K562 (cell line): ENCODE results near the gene MBNL1. TPM values are rescaled to one million over a fixed set of nuclear protein-coding genes. Genes with fewer than 3 reads are reported as not detected.

Source experiments
- BACH1 ChIP-seq: fragments of 200-800 bp; sonication (Bioruptor generic); IDR thresholded peaks from 2 replicates; pipeline ENCODE4 v1.6.1; 2016; ENCODE audit warnings: missing genetic modification characterization, missing compliant biosample characterization
- CAMTA2 ChIP-seq: fragments of 250-450 bp; sonication (Bioruptor Pico); conservative IDR thresholded peaks from 2 replicates; pipeline ENCODE4 v1.5.1; 2022
- CBFA2T3 ChIP-seq: fragments of 450-650 bp; IDR thresholded peaks from 2 replicates; pipeline ENCODE4 v1.6.1; 2017
- CEBPG ChIP-seq, 3 experiments: fragments of 200-800 bp in 1 of 3; sonication (Bioruptor generic) in 1 of 3; sonication (generic) in 1 of 3; formaldehyde crosslinking in 1 of 3; IDR thresholded peaks in 2 of 3; conservative IDR thresholded peaks in 1 of 3; 2 replicates each; pipeline versions ENCODE4 v1.6.1 to v1.8.0; 2016 to 2022; ENCODE audit warnings: missing compliant biosample characterization in 2 of 3, missing genetic modification characterization in 2 of 3, mild to moderate bottlenecking in 1 of 3, missing genetic modification reagents in 1 of 3
- FOSL1 ChIP-seq: fragments of 200-800 bp; sonication (Bioruptor generic); conservative IDR thresholded peaks from 2 replicates; pipeline ENCODE4 v1.6.1; 2016; ENCODE audit warnings: missing genetic modification characterization, missing compliant biosample characterization
- JUND ChIP-seq, 2 experiments: IDR thresholded peaks; 2 replicates in 1 of 2; 3 replicates in 1 of 2; pipeline ENCODE4 v1.6.1; 2011; ENCODE audit warnings: borderline replicate concordance in 2 of 2, low read depth in 2 of 2, low read length in 2 of 2, improper control_type of control experiment in 1 of 2, missing biosample characterization in 1 of 2, missing genetic modification characterization in 1 of 2, missing genetic modification reagents in 1 of 2
- KLF6 ChIP-seq: fragments of 250-450 bp; sonication (Bioruptor Pico); IDR thresholded peaks from 2 replicates; pipeline ENCODE4 v1.4.0; 2020; ENCODE audit warnings: mild to moderate bottlenecking, moderate library complexity, borderline replicate concordance
- MAZ ChIP-seq, 2 experiments: fragments of 450-650 bp in 1 of 2; sonication (generic) in 1 of 2; formaldehyde crosslinking; IDR thresholded peaks in 1 of 2; conservative IDR thresholded peaks in 1 of 2; 2 replicates each; pipeline versions ENCODE4 v1.4.0 to v1.5.0; 2020; ENCODE audit warnings: mild to moderate bottlenecking in 1 of 2, missing genetic modification reagents in 1 of 2
- NFE2 ChIP-seq: IDR thresholded peaks from 2 replicates; pipeline ENCODE4 v1.6.1; 2014; ENCODE audit warnings: antibody characterized with exemption, low read depth
- POLR2AphosphoS2 ChIP-seq: IDR thresholded peaks from 2 replicates; pipeline ENCODE4 v1.6.1; 2012; ENCODE audit warnings: low read length, improper control_type of control experiment
- POLR2H ChIP-seq: IDR thresholded peaks from 2 replicates; pipeline ENCODE4 v1.6.1; 2016; ENCODE audit warnings: missing genetic modification characterization, low read depth, mild to moderate bottlenecking, control low read depth, missing compliant biosample characterization, moderate library complexity
- PTBP1 ChIP-seq: fragments of 200-400 bp; formaldehyde crosslinking; IDR thresholded peaks from 2 replicates; pipeline ENCODE4 v1.6.1; 2017; ENCODE audit warnings: low read depth, low read length
- RBM14 ChIP-seq: fragments of 200-400 bp; formaldehyde crosslinking; IDR thresholded peaks from 2 replicates; pipeline ENCODE4 v1.6.1; 2018; ENCODE audit warnings: low read depth, mild to moderate bottlenecking, low read length, moderate library complexity, borderline replicate concordance; ENCODE audit not compliant: insufficient read depth
- SLC30A9 ChIP-seq: fragments of 250-450 bp; sonication (Bioruptor Pico); IDR thresholded peaks from 2 replicates; pipeline ENCODE4 v1.8.0; 2022; ENCODE audit warnings: mild to moderate bottlenecking, moderate library complexity
- ZBTB1 ChIP-seq: sonication (generic); formaldehyde crosslinking; IDR thresholded peaks from 2 replicates; pipeline ENCODE4 v1.8.1; 2023; ENCODE audit warnings: missing genetic modification reagents, low read depth, mild to moderate bottlenecking, borderline replicate concordance
- ZBTB17 ChIP-seq: fragments of 450-650 bp; formaldehyde crosslinking; IDR thresholded peaks from 2 replicates; pipeline ENCODE4 v1.4.0; 2020; ENCODE audit warnings: mild to moderate bottlenecking
- ZC3H11A ChIP-seq: IDR thresholded peaks from 2 replicates; pipeline ENCODE4 v1.6.1; 2012; ENCODE audit warnings: low read depth, low read length, improper control_type of control experiment
- ZNF146 ChIP-seq: IDR thresholded peaks from one replicate; pipeline ENCODE4 v1.6.1; 2018; ENCODE audit warnings: missing compliant biosample characterization; ENCODE audit not compliant: unreplicated experiment
- ZNF311 ChIP-seq: fragments of 250-450 bp; sonication (Bioruptor Pico); IDR thresholded peaks from 2 replicates; pipeline ENCODE4 v1.4.0; 2020; ENCODE audit warnings: mild to moderate bottlenecking, moderate library complexity
- ZNF76 ChIP-seq: fragments of 250-450 bp; sonication (Bioruptor Pico); IDR thresholded peaks from 2 replicates; pipeline ENCODE4 v1.4.0; 2020; ENCODE audit warnings: mild to moderate bottlenecking, moderate library complexity, borderline replicate concordance
- ZNF785 ChIP-seq: fragments of 250-450 bp; sonication (Bioruptor Pico); IDR thresholded peaks from 2 replicates; pipeline ENCODE4 v1.4.0; 2020; ENCODE audit warnings: mild to moderate bottlenecking
- polyA plus RNA-seq, 8 experiments: library from polyadenylated mRNA; depleted of rRNA in 4 of 8; stranded (reverse) in 5 of 8; unstranded in 3 of 8; fragments of >200 nt; fragmentation: Nextera tagmentation in 2 of 8; fragmentation: Illumina TruSeq in 1 of 8; extraction: Ambion mirVana in 2 of 8; extraction: Trizol in 1 of 8; gene quantifications; 2 replicates each; pipeline versions ENCODE4 v1.2.1 to v1.2.3, GENCODE V29; 2011 to 2014; ENCODE audit warnings: inconsistent platforms in 1 of 8, missing spikeins in 1 of 8
- total RNA-seq, 7 experiments: library from RNA; depleted of rRNA in 6 of 7; stranded (reverse); fragments of >200 nt in 6 of 7; fragmentation: Illumina TruSeq in 2 of 7; extraction: Trizol in 2 of 7; gene quantifications; 2 replicates each; pipeline versions ENCODE4 v1.2.1 to v1.2.3, GENCODE V29; 2011 to 2021; ENCODE audit warnings: low replicate concordance in 1 of 7
- TF ChIP-seq, protein P1 (sequence below): fragments of 450-650 bp; IDR thresholded peaks from 2 replicates; pipeline ENCODE4 v1.7.0; 2016; ENCODE audit warnings: borderline replicate concordance
- TF ChIP-seq, protein P2 (sequence below): sonication (generic); formaldehyde crosslinking; IDR thresholded peaks from 2 replicates; pipeline ENCODE4 v1.8.1; 2023; ENCODE audit warnings: mild to moderate bottlenecking, missing genetic modification reagents

The MBNL1 gene
- total and polyA plus RNA-seq, 9 of the 15 experiments (the other 6 are each of a cell fraction or from before 2014, with no cell fraction given) = 70.3 to 243 (median 220) TPM

DNA sequence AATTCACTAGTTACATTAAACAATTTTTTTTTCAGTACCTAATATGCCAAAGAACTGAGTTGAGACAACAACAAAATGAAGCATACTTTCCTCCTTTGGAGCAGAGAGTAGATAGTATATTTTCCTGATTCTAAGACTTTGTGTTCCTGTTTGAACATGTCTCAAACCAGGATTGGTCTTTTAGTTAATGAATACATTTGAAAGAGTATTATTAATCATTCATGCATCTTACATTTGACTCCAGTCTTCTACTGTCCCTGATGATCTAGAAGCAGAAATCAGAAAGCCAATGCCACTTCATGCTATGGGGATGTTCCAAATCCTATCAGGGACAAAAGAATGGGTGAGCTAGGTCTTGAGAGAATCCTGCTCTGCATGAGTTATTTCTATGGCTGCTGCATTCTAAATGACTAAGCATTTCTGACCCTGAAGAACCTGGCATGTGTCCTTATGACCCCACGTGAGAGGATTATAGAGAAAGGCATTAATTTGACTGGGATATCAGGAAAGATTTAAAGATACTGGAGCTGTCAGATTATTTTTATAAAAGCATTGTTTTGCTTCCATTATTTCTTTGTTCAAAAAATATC lies 32.9 kb upstream of the MBNL1 start (continued):
- TF ChIP-seq, protein P1, sequence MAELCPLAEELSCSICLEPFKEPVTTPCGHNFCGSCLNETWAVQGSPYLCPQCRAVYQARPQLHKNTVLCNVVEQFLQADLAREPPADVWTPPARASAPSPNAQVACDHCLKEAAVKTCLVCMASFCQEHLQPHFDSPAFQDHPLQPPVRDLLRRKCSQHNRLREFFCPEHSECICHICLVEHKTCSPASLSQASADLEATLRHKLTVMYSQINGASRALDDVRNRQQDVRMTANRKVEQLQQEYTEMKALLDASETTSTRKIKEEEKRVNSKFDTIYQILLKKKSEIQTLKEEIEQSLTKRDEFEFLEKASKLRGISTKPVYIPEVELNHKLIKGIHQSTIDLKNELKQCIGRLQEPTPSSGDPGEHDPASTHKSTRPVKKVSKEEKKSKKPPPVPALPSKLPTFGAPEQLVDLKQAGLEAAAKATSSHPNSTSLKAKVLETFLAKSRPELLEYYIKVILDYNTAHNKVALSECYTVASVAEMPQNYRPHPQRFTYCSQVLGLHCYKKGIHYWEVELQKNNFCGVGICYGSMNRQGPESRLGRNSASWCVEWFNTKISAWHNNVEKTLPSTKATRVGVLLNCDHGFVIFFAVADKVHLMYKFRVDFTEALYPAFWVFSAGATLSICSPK = no peak
- no peak for TF ChIP-seq ZNF311
- TF ChIP-seq POLR2H (tag) = peak; percentile 27; the same call in 1 of the 2 replicates
- no peak for TF ChIP-seq POLR2AphosphoS2
- peak; percentile 97 for TF ChIP-seq NFE2
- no peak for TF ChIP-seq ZNF785 (CRISPR knock-in tag)
- TF ChIP-seq, protein P2, sequence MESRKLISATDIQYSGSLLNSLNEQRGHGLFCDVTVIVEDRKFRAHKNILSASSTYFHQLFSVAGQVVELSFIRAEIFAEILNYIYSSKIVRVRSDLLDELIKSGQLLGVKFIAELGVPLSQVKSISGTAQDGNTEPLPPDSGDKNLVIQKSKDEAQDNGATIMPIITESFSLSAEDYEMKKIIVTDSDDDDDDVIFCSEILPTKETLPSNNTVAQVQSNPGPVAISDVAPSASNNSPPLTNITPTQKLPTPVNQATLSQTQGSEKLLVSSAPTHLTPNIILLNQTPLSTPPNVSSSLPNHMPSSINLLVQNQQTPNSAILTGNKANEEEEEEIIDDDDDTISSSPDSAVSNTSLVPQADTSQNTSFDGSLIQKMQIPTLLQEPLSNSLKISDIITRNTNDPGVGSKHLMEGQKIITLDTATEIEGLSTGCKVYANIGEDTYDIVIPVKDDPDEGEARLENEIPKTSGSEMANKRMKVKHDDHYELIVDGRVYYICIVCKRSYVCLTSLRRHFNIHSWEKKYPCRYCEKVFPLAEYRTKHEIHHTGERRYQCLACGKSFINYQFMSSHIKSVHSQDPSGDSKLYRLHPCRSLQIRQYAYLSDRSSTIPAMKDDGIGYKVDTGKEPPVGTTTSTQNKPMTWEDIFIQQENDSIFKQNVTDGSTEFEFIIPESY (CRISPR knock-in tag) = no peak
- no peak for TF ChIP-seq ZBTB17
- no peak for TF ChIP-seq SLC30A9 (CRISPR knock-in tag)
- TF ChIP-seq KLF6 (CRISPR knock-in tag) = no peak
- no peak for TF ChIP-seq ZNF76
- TF ChIP-seq JUND (IDR thresholded peaks at IDR 0.05; ENCODE audit: borderline replicate concordance, low read depth, low read length) = peak; percentile 34; the same call in 1 of the 2 replicates
- no peak for TF ChIP-seq JUND (tag; IDR thresholded peaks at IDR 0.05; ENCODE audit: borderline replicate concordance, low read depth, low read length)
- no peak for TF ChIP-seq ZNF146 (CRISPR knock-in tag)
- TF ChIP-seq ZBTB1 (CRISPR knock-in tag) = no peak
- TF ChIP-seq BACH1 (tag) = peak; percentile 55; the same call in 1 of the 2 replicates
- TF ChIP-seq MAZ (CRISPR knock-in tag; conservative IDR thresholded peaks at IDR 0.05 in 1 of 2, IDR thresholded peaks at IDR 0.05 in 1 of 2) = 0 out of 4 replicates have a peak, but pooled peaks of 1 of the 2 experiments have one; percentile 15
- no peak for TF ChIP-seq CEBPG (CRISPR knock-in tag; IDR thresholded peaks at IDR 0.05)
- no peak for TF ChIP-seq CEBPG (tag; conservative IDR thresholded peaks at IDR 0.05 in 1 of 2, IDR thresholded peaks at IDR 0.05 in 1 of 2)
- TF ChIP-seq RBM14 = no peak
- TF ChIP-seq FOSL1 (tag) = no peak
- TF ChIP-seq PTBP1 = no peak
- no peak for TF ChIP-seq ZC3H11A
- TF ChIP-seq CAMTA2 (CRISPR knock-in tag) = no peak
- peak; percentile 38 for TF ChIP-seq CBFA2T3
